K562 (cell line): ENCODE data around the gene SCRN3. TPM values are rescaled to one million over a fixed set of nuclear protein-coding genes. Genes with fewer than 3 reads are reported as not detected.
A peak's percentile ranks its signal among the peaks of the same experiment; 100 is the strongest.

Experiments
- ATAC-seq: fragments of 200-7000 bp; cut with Tn5 transposase; 3 replicates; pipeline ENCODE4 v1.9.1; 2020; ENCODE audit warnings: moderate library complexity
- BruUV-seq: library from RNA; stranded (reverse); fragments of 400-500 nt; replicated peaks from 2 replicates; lab custom pipeline; 2021; lab: Mats Ljungman, UMichigan
- CTCF ChIA-PET: fragments of 300-600 bp; formaldehyde crosslinking; extraction: SDS; loops from one replicate; lab custom pipeline; 2021; ENCODE audit warnings: low intra/inter-chr PET ratio; lab: Yijun Ruan, JAX
- POLR2A ChIA-PET: fragments of 300-600, 350-650 bp; sonication (Branson Sonifier 250); formaldehyde crosslinking; extraction: SDS; loops from one replicate; lab custom pipeline; 2021; ENCODE audit warnings: antibody characterized with exemption, inconsistent platforms; lab: Yijun Ruan, JAX
- DNase-seq, 4 experiments: peaks; one replicate each; pipeline versions ENCODE4 v3.0.0 to v3.0.0-alpha.2; 2011 to 2018; ENCODE audit warnings: low spot score in 3 of 4, mixed read lengths in 3 of 4; ENCODE audit errors: extremely low read depth in 1 of 4
- FAIRE-seq: peaks from 2 replicates; lab custom pipeline; 2011; peaks lifted over from hg19 to GRCh38; lab: Jason Lieb, UNC
- H2AFZ ChIP-seq: 2 replicates; pipeline ENCODE4 v1.6.0; 2011; ENCODE audit warnings: low read depth, low read length, control low read depth, inconsistent platforms
- H3K27ac ChIP-seq: fragments of 200-600 bp; 3 replicates; pipeline ENCODE4 v1.8.0; 2011; ENCODE audit warnings: low read depth, mild to moderate bottlenecking, control low read depth, inconsistent platforms, low read length, moderate library complexity, mixed read lengths; ENCODE audit errors: extremely low read depth
- H3K27me3 ChIP-seq, 2 experiments: fragments of 300-600 bp in 1 of 2; 2 replicates in 1 of 2; 3 replicates in 1 of 2; pipeline versions ENCODE4 v1.6.0 to v1.8.0; 2011; ENCODE audit warnings: inconsistent platforms in 2 of 2, low read length in 2 of 2, mild to moderate bottlenecking in 1 of 2, mixed read lengths in 1 of 2, moderate library complexity in 1 of 2; ENCODE audit not compliant: control insufficient read depth in 2 of 2, insufficient read depth in 2 of 2
- H3K36me3 ChIP-seq: fragments of 300-600 bp; 3 replicates; pipeline ENCODE4 v1.8.0; 2011; ENCODE audit warnings: mild to moderate bottlenecking, low read length, inconsistent platforms; ENCODE audit not compliant: control insufficient read depth, insufficient read depth
- H3K4me1 ChIP-seq, 2 experiments: fragments of 200-600 bp in 1 of 2; replicated peaks in 1 of 2; 2 replicates in 1 of 2; 3 replicates in 1 of 2; pipeline versions ENCODE4 v1.5.1 to v1.8.0; 2011; ENCODE audit warnings: inconsistent platforms in 2 of 2, low read length in 2 of 2, mild to moderate bottlenecking in 1 of 2, mixed read lengths in 1 of 2, moderate library complexity in 1 of 2; ENCODE audit not compliant: control insufficient read depth in 2 of 2, insufficient read depth in 2 of 2
- H3K4me2 ChIP-seq: 2 replicates; pipeline ENCODE4 v1.6.1; 2011; ENCODE audit warnings: low read length, control low read depth, inconsistent platforms, mixed read lengths; ENCODE audit not compliant: insufficient read depth
- H3K4me3 ChIP-seq: fragments of 200-600 bp; sonication (generic), shearing (Covaris generic); 2 replicates; pipeline ENCODE4 v1.5.1; 2016; ENCODE audit warnings: control low read depth, inconsistent platforms
- H3K79me2 ChIP-seq: fragments of 200-600 bp; 3 replicates; pipeline ENCODE4 v1.8.0; 2011; ENCODE audit warnings: low read length, inconsistent platforms; ENCODE audit not compliant: control insufficient read depth, insufficient read depth
- H3K9ac ChIP-seq, 2 experiments: 2 replicates each; pipeline versions ENCODE4 v1.6.0 to v1.6.1; 2011; ENCODE audit warnings: low read depth in 2 of 2, low read length in 2 of 2, control low read depth in 1 of 2, inconsistent platforms in 1 of 2, mild to moderate bottlenecking in 1 of 2, mixed read lengths in 1 of 2; ENCODE audit not compliant: insufficient read depth in 1 of 2
- H3K9me1 ChIP-seq: one replicate; pipeline ENCODE4 v1.6.0; 2011; ENCODE audit warnings: inconsistent platforms, mild to moderate bottlenecking, low read length, moderate library complexity; ENCODE audit not compliant: control insufficient read depth, insufficient read depth
- H3K9me3 ChIP-seq: replicated peaks from 2 replicates; pipeline ENCODE4 v1.5.1; 2011; ENCODE audit warnings: low read depth, low read length, inconsistent platforms; ENCODE audit not compliant: control insufficient read depth, insufficient read depth
- H4K20me1 ChIP-seq: replicated peaks from 2 replicates; pipeline ENCODE4 v1.6.1; 2011; ENCODE audit warnings: low read length, inconsistent platforms, mixed read lengths; ENCODE audit not compliant: control insufficient read depth, insufficient read depth
- CEBPB ChIP-seq: fragments of 450-650 bp; IDR thresholded peaks from 2 replicates; pipeline ENCODE4 v1.6.1; 2016; ENCODE audit warnings: missing genetic modification characterization, missing compliant biosample characterization
- CHD4 ChIP-seq: fragments of 200-600 bp; sonication (generic); IDR thresholded peaks from 3 replicates; pipeline ENCODE4 v1.6.1; 2012; ENCODE audit warnings: low read depth, mild to moderate bottlenecking, mixed read lengths, low read length, inconsistent platforms; ENCODE audit not compliant: insufficient read depth, insufficient replicate concordance, poor library complexity, severe bottlenecking
- DNMT1 ChIP-seq: fragments of 450-650 bp; IDR thresholded peaks from 2 replicates; pipeline ENCODE4 v1.6.1; 2016; ENCODE audit warnings: antibody characterized with exemption, mild to moderate bottlenecking
- EZH2 ChIP-seq: IDR thresholded peaks from 2 replicates; pipeline ENCODE4 v1.6.1; 2012; ENCODE audit warnings: low read depth, mild to moderate bottlenecking, inconsistent platforms, low read length, borderline replicate concordance
- FOXA1 ChIP-seq: fragments of 450-650 bp; IDR thresholded peaks from 2 replicates; pipeline ENCODE4 v1.6.1; 2016; ENCODE audit warnings: mild to moderate bottlenecking, borderline replicate concordance
- HMBOX1 ChIP-seq: sonication (generic); IDR thresholded peaks from 2 replicates; pipeline ENCODE4 v1.6.1; 2016
- IFI16 ChIP-seq: fragments of 250-450 bp; sonication (Bioruptor Pico); IDR thresholded peaks from 2 replicates; pipeline ENCODE4 v2.1.2; 2022; ENCODE audit warnings: mild to moderate bottlenecking, inconsistent platforms
- NFRKB ChIP-seq: fragments of 450-650 bp; IDR thresholded peaks from 2 replicates; pipeline ENCODE4 v1.6.1; 2016; ENCODE audit warnings: low read depth
- POU5F1 ChIP-seq: fragments of 150-350 bp; IDR thresholded peaks from 2 replicates; pipeline ENCODE4 v1.6.1; 2014; ENCODE audit warnings: borderline replicate concordance, low read length, low read depth, mild to moderate bottlenecking; ENCODE audit not compliant: partially characterized antibody
- PREB ChIP-seq: sonication (generic); formaldehyde crosslinking; IDR thresholded peaks from 2 replicates; pipeline ENCODE4 v1.8.1; 2023; ENCODE audit warnings: mild to moderate bottlenecking, missing genetic modification reagents
- RBM17 ChIP-seq: fragments of 200-400 bp; formaldehyde crosslinking; IDR thresholded peaks from 2 replicates; pipeline ENCODE4 v1.6.1; 2017; ENCODE audit warnings: low read depth, mild to moderate bottlenecking, low read length, borderline replicate concordance
- SAP30 ChIP-seq: fragments of 200-600 bp; sonication (generic); IDR thresholded peaks from 2 replicates; pipeline ENCODE4 v1.6.1; 2012; ENCODE audit warnings: borderline replicate concordance, low read depth, mild to moderate bottlenecking, moderate library complexity, low read length, control low read depth, inconsistent platforms; ENCODE audit not compliant: insufficient read depth, poor library complexity, severe bottlenecking
- SRSF7 ChIP-seq: fragments of 200-400 bp; formaldehyde crosslinking; optimal IDR thresholded peaks from 2 replicates; pipeline ENCODE3; 2017; ENCODE audit warnings: mild to moderate bottlenecking, low read depth, low read length
- WGBS: fragments of 100-300 bp; shearing (Covaris generic); methylation state at CpG from one replicate; pipeline ENCODE4 v1.1.6; 2016; ENCODE audit warnings: low coverage, mixed read lengths; ENCODE audit not compliant: insufficient coverage; ENCODE audit errors: missing lambda C conversion rate; 5-methylcytosine and 5-hydroxymethylcytosine counted together
- in situ Hi-C: fragments of 300-500 bp; cut with MboI; formaldehyde crosslinking; loops from 4 replicates; pipeline ENCODE4 v1.15.0; 2018; ENCODE audit warnings: inconsistent platforms, mixed read lengths
- intact Hi-C: fragments of 100-400 bp; cut with micrococcal nuclease; formaldehyde crosslinking; loops from 2 replicates; pipeline ENCODE4 v1.14.2; 2022
- polyA plus RNA-seq, 8 experiments: library from polyadenylated mRNA; depleted of rRNA in 4 of 8; stranded (reverse) in 5 of 8; unstranded in 3 of 8; fragments of >200 nt; fragmentation: Nextera tagmentation in 2 of 8; fragmentation: Illumina TruSeq in 1 of 8; extraction: Ambion mirVana in 2 of 8; extraction: Trizol in 1 of 8; gene quantifications; 2 replicates each; pipeline versions ENCODE4 v1.2.1 to v1.2.3, GENCODE V29; 2011 to 2014; ENCODE audit warnings: inconsistent platforms in 1 of 8, missing spikeins in 1 of 8
- total RNA-seq, 7 experiments: library from RNA; depleted of rRNA in 6 of 7; stranded (reverse); fragments of >200 nt in 6 of 7; fragmentation: Illumina TruSeq in 2 of 7; extraction: Trizol in 2 of 7; gene quantifications; 2 replicates each; pipeline versions ENCODE4 v1.2.1 to v1.2.3, GENCODE V29; 2011 to 2021; ENCODE audit warnings: low replicate concordance in 1 of 7
- TF ChIP-seq, protein P1 (sequence below): fragments of 200-800 bp; sonication (Bioruptor generic); IDR thresholded peaks from 2 replicates; pipeline ENCODE4 v1.6.1; 2016; ENCODE audit warnings: missing genetic modification characterization, missing compliant biosample characterization

SCRN3 gene
- total and polyA plus RNA-seq, 9 of the 15 experiments (the other 6 are each of a cell fraction or from before 2014, with no cell fraction given) = 7.7 to 21.8 (median 20.0) TPM

GRCh38 chr2:174350593-174351181, 44.8 kb upstream of the SCRN3 start:
- Histone ChIP-seq H3K36me3 (no peaks in the 10 kb centered on the region), H3K4me2 (no peak overlapping the region), H3K4me3 (no peak overlapping the region), H3K9me3 (no peaks in the 10 kb centered on the region), H3K79me2 (no peaks in the 10 kb centered on the region), H4K20me1 (no peaks in the 10 kb centered on the region), H3K27me3 (no peaks in the 10 kb centered on the region), H3K9ac (no peak overlapping the region), H3K27ac (no peak overlapping the region), H3K4me1 (no peaks in the 10 kb centered on the region; a peak in 2 of 5 replicates), H2AFZ (no peak overlapping the region), H3K9me1 (no peaks in the 10 kb centered on the region)
- no TSS peak for BruUV-seq
- ChIA-PET CTCF (interaction anchor here (0.5 to 1.6 kb wide), 2 partner anchors 192 to 964 kb away, joined by 3 to 6 read pairs; no protein-coding TSS in a partner anchor), POLR2A (interaction anchor here (1.3 kb wide), 1 partner anchor 9 kb away, joined by 6 read pairs; no protein-coding TSS in a partner anchor)
- in situ Hi-C loops = no loop called here
- intact Hi-C loops = loop anchor here (5.0 kb wide), 1 partner anchor 197 kb away; no protein-coding TSS in a partner anchor
- ATAC-seq = no peak; the same call in 2 of the 3 replicates
- DNase-seq = peak in 1 of 4 experiments; percentile 8
- FAIRE-seq = no peak
- 44% methylated on average over 2 of the region's 2 CpGs for WGBS
- TF ChIP-seq FOXA1 (no peak), SRSF7 (no peak), NFRKB (no peak), EZH2 (no peak), CEBPB (tag) (peak; percentile 82), CHD4 (no peak), HMBOX1 (no peak), DNMT1 (no peak), POU5F1 (no peak), PREB (CRISPR knock-in tag) (no peak), IFI16 (CRISPR knock-in tag) (no peak), RBM17 (no peak), SAP30 (no peak)
- TF ChIP-seq, protein P1, sequence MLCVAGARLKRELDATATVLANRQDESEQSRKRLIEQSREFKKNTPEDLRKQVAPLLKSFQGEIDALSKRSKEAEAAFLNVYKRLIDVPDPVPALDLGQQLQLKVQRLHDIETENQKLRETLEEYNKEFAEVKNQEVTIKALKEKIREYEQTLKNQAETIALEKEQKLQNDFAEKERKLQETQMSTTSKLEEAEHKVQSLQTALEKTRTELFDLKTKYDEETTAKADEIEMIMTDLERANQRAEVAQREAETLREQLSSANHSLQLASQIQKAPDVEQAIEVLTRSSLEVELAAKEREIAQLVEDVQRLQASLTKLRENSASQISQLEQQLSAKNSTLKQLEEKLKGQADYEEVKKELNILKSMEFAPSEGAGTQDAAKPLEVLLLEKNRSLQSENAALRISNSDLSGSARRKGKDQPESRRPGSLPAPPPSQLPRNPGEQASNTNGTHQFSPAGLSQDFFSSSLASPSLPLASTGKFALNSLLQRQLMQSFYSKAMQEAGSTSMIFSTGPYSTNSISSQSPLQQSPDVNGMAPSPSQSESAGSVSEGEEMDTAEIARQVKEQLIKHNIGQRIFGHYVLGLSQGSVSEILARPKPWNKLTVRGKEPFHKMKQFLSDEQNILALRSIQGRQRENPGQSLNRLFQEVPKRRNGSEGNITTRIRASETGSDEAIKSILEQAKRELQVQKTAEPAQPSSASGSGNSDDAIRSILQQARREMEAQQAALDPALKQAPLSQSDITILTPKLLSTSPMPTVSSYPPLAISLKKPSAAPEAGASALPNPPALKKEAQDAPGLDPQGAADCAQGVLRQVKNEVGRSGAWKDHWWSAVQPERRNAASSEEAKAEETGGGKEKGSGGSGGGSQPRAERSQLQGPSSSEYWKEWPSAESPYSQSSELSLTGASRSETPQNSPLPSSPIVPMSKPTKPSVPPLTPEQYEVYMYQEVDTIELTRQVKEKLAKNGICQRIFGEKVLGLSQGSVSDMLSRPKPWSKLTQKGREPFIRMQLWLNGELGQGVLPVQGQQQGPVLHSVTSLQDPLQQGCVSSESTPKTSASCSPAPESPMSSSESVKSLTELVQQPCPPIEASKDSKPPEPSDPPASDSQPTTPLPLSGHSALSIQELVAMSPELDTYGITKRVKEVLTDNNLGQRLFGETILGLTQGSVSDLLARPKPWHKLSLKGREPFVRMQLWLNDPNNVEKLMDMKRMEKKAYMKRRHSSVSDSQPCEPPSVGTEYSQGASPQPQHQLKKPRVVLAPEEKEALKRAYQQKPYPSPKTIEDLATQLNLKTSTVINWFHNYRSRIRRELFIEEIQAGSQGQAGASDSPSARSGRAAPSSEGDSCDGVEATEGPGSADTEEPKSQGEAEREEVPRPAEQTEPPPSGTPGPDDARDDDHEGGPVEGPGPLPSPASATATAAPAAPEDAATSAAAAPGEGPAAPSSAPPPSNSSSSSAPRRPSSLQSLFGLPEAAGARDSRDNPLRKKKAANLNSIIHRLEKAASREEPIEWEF (CRISPR knock-in tag) = no peak
